Vagina (tissue), 2 donors: ENCODE data around the gene TM7SF3.

Source experiments
- POLR2A ChIP-seq, 2 donors: fragments of 450-650 bp; IDR thresholded peaks; one replicate each; pipeline ENCODE4 v1.6.1; 2017; ENCODE audit warnings: antibody characterized with exemption in 2 of 2, mild to moderate bottlenecking in 2 of 2, moderate library complexity in 2 of 2
- TF ChIP-seq, protein P1 (sequence below), 3 experiments: fragments of 450-650 bp in 2 of 3; fragments of 200-600 bp in 1 of 3; sonication (generic) in 1 of 3; IDR thresholded peaks; one replicate each; pipeline ENCODE4 v1.5.1; 2017 to 2019; ENCODE audit warnings: antibody characterized with exemption in 3 of 3, mild to moderate bottlenecking in 2 of 3, moderate library complexity in 2 of 3

DNA sequence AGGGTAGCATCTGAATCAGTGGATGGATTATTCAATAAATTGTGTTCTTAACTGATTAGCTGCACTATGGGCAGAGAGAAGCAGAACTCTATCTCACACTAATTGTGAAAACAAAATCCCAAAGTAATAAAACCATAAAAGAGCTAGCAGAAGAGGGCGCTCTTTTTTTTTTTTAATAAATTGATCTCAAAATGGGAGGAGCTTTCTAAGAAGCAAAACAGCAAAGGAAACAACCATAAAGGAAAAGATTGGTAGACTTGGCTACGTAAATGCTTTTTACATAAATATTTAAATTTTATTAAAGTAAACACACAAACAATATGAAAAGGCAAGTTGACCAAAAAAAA, 1.5 kb upstream of the TM7SF3 start:
- TF ChIP-seq, protein P1, sequence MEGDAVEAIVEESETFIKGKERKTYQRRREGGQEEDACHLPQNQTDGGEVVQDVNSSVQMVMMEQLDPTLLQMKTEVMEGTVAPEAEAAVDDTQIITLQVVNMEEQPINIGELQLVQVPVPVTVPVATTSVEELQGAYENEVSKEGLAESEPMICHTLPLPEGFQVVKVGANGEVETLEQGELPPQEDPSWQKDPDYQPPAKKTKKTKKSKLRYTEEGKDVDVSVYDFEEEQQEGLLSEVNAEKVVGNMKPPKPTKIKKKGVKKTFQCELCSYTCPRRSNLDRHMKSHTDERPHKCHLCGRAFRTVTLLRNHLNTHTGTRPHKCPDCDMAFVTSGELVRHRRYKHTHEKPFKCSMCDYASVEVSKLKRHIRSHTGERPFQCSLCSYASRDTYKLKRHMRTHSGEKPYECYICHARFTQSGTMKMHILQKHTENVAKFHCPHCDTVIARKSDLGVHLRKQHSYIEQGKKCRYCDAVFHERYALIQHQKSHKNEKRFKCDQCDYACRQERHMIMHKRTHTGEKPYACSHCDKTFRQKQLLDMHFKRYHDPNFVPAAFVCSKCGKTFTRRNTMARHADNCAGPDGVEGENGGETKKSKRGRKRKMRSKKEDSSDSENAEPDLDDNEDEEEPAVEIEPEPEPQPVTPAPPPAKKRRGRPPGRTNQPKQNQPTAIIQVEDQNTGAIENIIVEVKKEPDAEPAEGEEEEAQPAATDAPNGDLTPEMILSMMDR (IDR thresholded peaks at IDR 0.05), result no peak
- TF ChIP-seq POLR2A (IDR thresholded peaks at IDR 0.05), result no peak
